HG03135 (cell line): Measurements from ENCODE around the gene SNRK.

Source experiments
- ATAC-seq: cut with Tn5 transposase; IDR thresholded peaks from one replicate; pipeline ENCODE4 v1.9.1; 2021; ENCODE audit warnings: mild to moderate bottlenecking, moderate library complexity; ENCODE audit not compliant: unreplicated experiment

Gene SNRK

GRCh38 chr3:43270078-43270477 is 16.3 kb upstream of the SNRK start:
- no peak for ATAC-seq

DNA sequence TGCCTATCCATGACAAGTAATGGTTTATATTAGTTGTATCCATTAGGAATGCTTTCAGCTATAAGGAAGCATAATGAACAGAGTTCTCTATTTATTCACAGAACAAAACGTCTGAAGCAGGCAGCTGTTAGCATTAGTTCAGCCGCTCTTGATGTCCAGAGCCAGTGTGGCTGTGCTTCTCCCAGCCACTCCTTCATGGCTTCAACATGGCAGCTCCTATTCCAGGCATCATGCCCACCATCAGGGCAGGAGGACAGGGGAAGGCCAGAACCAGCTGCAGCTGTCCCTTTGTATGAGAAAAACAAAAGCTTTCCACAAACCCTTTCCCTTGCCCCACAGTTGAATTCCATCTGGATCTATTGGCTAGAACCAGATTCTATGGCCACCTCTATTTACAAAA is 12.9 kb upstream of the SNRK start:
- ATAC-seq: no peak

DNA sequence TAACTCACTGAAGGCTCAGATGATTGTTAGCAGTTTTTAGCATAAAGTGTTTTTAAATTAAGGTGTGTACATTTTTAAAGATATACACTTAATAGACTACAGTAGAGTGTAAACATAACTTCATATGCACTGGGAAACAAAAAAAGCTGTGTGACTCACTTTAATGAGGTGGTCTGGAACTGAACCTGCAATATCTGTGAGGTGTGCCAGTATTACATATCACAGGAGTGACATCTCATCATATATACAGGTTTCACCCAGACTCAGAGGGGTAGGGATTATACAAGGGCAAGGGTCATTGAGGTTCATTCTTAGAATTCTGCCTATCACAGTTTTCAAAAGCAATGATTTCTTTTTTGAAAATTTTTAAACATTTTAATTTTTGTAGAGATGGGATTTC is 7.3 kb upstream of the SNRK start:
- ATAC-seq: no peak

DNA sequence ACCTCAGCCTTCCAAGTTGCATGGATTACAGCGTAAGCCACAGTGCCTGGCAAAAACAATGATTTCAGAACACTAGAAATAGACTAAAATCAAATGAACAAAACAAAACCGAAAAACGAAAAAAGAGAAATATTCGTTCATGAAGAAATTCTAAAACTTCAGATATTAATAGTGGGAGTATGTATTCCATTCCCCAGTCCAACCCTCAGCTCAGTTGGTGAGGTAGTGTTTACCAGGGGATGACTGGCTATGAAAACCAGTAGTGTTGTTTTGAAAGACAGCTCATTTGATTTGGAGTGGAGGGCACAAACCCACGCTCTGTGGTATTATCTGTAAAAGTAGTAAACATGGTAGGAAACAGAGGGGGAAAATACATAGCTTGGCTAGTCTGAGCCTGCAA is 6.8 kb upstream of the SNRK start:
- no peak for ATAC-seq

DNA sequence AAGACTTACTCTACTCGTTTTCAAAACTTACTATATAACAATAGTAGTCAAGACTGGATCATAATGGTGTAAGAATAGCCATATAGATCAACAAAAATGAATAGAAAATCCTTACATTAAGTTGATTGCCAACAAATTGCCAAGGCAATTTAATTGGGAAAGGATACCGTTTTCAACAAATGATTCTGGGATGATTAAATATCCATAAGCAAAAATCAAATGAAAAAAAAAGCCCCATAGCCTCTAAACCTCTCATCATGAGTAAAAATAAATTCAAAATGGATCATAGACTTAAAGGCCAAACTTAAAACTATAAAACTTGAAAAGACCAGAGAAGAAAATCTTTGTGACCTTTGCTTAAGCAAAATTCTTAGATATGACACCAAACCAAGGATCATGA is 5.3 kb upstream of the SNRK start:
- ATAC-seq: no peak

DNA sequence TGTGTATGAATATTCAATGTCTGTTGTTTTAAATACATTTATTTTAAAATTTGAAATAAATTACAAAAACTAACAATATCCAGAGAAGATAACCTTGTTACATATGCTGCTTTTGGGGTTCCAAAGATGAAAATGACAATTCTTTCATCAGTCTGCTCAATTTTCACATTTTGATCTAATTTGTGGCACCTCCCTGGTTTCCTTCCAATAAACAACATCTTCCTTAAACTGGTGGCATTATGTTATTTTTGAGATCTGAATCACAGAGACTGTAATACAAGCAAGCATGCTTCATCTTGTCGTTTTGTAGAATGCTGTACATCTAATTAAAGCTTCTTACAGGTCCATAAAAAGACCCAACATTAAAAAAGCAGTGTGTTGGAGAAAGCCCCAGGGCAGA is 2.2 kb upstream of the SNRK start:
- ATAC-seq: no peak

- no peak for ATAC-seq
Observed at GRCh38 chr3:43285644-43286043, 696 bp upstream of the SNRK start.

- ATAC-seq: peak; percentile 22
Observed at GRCh38 chr3:43286841-43287499, 630 bp downstream of the SNRK start.

GRCh38 chr3:43287500-43287873 is 1.1 kb downstream of the SNRK start:
- no peak for ATAC-seq

- no peak for ATAC-seq
Observed at GRCh38 chr3:43288366-43288765, 2.0 kb downstream of the SNRK start.

DNA sequence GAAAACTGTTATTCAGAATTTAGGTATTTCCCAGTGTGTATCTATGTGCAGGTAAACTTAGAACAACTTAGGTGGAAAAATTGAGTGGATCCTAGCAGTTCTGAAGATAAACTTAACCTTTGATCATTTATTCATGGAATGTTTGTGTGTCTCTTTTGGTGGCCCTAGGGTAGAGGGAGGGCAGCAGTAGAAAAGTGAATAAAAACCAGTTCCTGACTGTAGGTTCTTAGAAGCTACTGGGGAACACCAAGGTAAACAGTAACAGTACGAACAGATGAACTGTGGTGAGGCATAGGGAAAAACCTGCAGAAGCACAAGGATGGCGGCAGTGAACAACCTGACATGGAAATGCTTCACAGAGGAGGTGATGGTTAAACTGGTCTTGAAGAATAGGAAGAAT is 2.5 kb downstream of the SNRK start:
- ATAC-seq: no peak

GRCh38 chr3:43289401-43289800 is 3.1 kb downstream of the SNRK start:
- no peak for ATAC-seq

GRCh38 chr3:43289841-43290470 is 3.6 kb downstream of the SNRK start:
- no peak for ATAC-seq

DNA sequence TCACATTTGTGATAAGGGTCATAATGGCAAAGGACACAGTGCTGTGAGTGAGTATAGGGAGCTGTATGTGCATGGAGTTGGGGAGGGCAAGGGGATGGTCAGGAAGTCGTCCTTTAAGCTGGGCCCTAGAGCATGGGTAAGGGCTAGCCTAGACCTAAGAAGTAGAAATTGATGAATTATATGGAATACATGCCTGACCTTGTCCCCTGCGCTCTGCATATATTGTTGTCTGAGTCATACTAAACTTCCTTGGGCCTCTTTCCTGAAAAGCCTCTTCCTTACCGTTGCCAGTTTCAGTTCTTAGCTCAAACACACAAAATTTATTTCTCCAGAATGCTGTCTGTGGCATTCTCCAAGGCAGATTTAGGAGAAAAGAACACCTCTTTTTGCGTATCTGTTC is 4.6 kb downstream of the SNRK start:
- ATAC-seq: no peak

DNA sequence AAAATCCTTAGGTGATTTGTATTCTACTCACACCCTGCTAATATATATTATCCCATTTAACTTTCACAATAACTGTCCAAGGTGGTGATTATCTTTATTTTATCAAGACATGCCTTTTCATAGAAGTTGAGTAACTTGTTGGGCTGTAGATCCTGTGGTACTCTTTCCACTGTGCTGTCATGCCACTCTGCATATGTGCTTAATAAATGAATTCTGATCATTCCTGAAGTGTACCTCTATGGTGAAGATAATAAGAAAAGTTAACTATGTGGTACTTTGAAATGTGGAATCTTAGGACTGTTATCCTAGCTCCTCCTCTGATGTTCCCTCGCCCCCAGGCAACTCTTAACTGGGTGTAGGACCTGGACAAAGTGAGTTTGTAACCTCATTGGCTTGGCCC is 5.2 kb downstream of the SNRK start:
- ATAC-seq: no peak

GRCh38 chr3:43294975-43295374 is 8.6 kb downstream of the SNRK start:
- ATAC-seq: no peak

GRCh38 chr3:43296565-43296964 is 10.2 kb downstream of the SNRK start:
- ATAC-seq: peak; percentile 76

DNA sequence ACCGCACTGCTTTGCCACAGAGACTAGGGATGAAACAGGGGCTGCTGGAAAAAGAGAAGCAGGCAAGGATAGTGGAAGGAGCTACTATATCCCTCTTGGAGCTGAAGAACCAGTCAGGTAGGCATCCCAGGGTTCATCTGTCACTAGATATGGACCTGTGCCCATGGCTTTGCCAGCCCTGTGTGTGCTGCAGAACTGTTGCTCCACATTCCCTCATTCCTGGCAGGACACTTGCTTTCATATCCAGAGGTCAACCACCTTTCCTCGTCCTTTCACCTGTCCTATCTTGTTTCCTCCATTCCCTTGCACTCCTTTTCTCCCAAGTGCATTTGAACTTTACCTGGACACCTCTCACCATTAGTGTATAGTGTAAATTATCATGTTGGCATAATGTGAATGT is 12.0 kb downstream of the SNRK start:
- no peak for ATAC-seq

- no peak for ATAC-seq
Observed at GRCh38 chr3:43298761-43299160, 12.4 kb downstream of the SNRK start.

DNA sequence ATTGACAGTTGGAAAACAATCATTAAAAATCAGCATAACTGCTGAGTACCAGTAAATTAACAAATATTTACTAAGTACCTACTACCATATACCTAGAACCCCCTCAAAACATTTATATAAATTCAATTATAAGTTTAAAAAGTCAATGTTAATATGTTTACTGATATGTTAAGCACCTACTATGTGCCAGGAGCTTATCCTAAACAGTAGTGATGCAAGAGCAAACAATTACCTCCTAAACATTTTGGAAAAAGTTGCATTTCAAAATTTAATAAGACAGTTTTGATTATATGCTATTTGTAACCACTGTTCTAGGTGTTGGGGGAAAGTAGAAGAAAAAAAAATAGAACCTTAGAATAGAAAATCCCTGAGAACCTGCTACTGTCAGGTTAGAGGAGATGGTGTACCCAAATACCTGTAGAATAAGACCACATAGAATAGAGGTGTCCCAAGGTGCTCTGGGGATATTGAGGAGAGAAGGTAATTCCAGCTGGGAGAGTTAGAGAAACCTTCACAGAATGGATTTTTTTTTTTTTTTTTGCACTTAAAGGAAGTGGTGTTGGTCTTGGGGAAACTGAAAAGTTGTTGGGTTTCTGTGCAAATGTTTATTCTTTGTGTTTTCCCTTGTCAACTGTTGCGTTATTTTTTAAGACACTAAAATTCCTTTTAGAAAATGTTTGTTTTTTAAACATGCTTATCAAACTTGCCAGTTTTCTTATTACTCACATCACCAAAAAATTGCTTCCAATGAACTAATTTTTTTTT is 16.0 kb downstream of the SNRK start:
- ATAC-seq: no peak

DNA sequence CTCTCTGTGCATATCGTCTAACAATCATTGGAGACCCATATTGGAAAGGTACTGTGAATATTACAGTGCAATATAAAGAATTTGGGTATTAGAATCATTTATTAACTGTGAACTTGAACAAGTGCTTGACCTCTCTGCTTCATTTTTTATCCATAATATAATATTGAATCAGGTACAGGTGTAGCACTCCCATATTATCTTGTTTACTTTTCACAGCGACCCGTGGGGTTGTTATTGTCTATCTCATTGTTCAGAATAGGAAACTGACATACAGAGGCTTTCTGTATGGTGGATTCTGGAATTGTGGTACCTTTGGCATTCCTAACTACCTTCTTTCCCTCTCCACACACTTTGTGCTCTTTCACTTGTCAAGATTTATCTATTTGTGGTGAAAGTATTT is 17.8 kb downstream of the SNRK start:
- ATAC-seq: no peak

DNA sequence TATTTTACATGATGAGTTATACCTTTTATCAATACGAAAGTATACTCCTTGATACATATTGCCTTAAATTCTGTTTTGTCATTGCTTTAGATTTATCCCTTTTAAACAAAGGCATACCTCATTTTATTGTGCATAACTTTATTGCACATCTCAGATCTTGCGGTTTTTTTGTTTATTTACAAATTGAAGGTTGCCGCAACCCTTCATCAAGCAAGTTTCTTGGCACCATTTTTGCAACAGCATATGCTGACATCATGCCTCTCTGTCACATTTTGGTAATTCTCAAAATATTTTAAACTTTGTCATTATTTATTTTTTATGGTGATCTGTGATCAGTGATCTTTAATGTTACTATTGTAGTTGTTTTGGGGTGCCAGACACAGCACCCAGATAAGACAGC is 20.9 kb downstream of the SNRK start:
- no peak for ATAC-seq
